ENCODE results near the gene ALDH1L1.

DNA sequence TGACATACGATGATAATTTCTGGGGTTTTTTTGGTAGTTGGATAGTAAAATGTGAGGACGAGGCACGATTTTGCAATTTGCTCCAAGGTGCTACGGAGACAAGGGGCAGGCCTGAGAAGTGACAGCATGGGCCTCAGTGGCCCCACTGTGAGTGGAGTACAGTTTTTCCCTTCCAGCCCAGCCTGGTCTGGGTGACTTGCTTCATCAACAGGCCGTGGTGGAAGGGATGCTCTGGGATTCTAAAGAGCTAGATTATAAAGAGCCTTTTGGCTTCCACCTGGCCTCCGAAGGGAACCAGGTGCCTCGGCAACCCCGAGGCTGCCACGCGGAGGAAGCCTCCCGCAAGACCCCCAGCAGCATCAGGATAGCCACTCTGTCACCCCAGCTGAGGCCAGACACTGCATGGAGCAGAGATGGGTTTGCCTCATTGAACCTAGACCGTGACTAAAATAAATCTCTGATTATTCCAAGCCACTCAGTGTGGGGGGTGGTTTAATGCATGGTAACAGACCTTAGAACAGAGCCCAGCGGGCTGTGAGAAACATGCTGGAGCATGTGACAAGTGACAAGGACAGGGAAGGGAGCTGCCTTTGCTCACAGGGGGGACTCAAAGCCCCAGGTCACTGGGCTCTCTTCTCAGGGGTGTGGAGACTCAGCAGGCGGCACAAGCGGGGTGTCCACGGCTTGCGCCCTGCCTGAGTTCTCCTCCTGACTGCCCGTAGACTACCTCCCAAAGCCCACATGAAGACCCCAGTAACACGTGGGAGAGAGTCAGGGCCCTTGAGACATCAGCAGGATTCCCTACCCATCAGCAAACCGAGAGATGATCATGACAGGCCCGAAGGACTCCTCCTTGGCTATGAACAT is 73.8 kb downstream of the ALDH1L1 start:
- TF ChIP-seq, protein P1, sequence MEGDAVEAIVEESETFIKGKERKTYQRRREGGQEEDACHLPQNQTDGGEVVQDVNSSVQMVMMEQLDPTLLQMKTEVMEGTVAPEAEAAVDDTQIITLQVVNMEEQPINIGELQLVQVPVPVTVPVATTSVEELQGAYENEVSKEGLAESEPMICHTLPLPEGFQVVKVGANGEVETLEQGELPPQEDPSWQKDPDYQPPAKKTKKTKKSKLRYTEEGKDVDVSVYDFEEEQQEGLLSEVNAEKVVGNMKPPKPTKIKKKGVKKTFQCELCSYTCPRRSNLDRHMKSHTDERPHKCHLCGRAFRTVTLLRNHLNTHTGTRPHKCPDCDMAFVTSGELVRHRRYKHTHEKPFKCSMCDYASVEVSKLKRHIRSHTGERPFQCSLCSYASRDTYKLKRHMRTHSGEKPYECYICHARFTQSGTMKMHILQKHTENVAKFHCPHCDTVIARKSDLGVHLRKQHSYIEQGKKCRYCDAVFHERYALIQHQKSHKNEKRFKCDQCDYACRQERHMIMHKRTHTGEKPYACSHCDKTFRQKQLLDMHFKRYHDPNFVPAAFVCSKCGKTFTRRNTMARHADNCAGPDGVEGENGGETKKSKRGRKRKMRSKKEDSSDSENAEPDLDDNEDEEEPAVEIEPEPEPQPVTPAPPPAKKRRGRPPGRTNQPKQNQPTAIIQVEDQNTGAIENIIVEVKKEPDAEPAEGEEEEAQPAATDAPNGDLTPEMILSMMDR (IDR thresholded peaks at IDR 0.05; ENCODE audit: insufficient read depth, low read length, poor library complexity, severe bottlenecking) = no peak
- TF ChIP-seq EZH2phosphoT487 (conservative IDR thresholded peaks at IDR 0.05; ENCODE audit: low read length) = no peak

All from SU-DHL-6 (cell line).